NCI-H2196 (cell line): ENCODE results near the gene TMEM222.

Experiments used
- DNase-seq: peaks from one replicate; lab custom pipeline; 2025; ENCODE audit not compliant: unreplicated experiment; lab: John Stamatoyannopoulos, UW

Gene TMEM222

GRCh38 chr1:27341525-27342252 is 19.7 kb downstream of the TMEM222 start, which contains the start of gene SYTL1:
SYTL1 (plus strand) TSS chr1:27342022; CDS start chr1:27345335, 3,313 bp downstream.
- DNase-seq: peak; percentile 82

GRCh38 chr1:27342391-27342777 is 20.4 kb downstream of the TMEM222 start:
- DNase-seq: no peak

GRCh38 chr1:27342778-27343638 is 21.0 kb downstream of the TMEM222 start:
- DNase-seq: peak; percentile 77

GRCh38 chr1:27343639-27344025 is 21.7 kb downstream of the TMEM222 start:
- no peak for DNase-seq

GRCh38 chr1:27345272-27345671 is 23.3 kb downstream of the TMEM222 start:
- DNase-seq: no peak

- DNase-seq: no peak
Measured at GRCh38 chr1:27346357-27346756, 24.4 kb downstream of the TMEM222 start.

- no peak for DNase-seq
Measured at GRCh38 chr1:27346991-27347624, 25.1 kb downstream of the TMEM222 start.

GRCh38 chr1:27348861-27349783 is 27.2 kb downstream of the TMEM222 start:
- peak; percentile 88 for DNase-seq

- peak; percentile 92 for DNase-seq
Measured at GRCh38 chr1:27349784-27350662, 28.1 kb downstream of the TMEM222 start.

GRCh38 chr1:27350663-27351540 is 28.9 kb downstream of the TMEM222 start:
- no peak for DNase-seq

GRCh38 chr1:27351541-27352107 is 29.7 kb downstream of the TMEM222 start:
- no peak for DNase-seq

GRCh38 chr1:27353166-27353565 is 31.2 kb downstream of the TMEM222 start:
- DNase-seq: no peak

GRCh38 chr1:27353629-27354028 is 31.7 kb downstream of the TMEM222 start:
- DNase-seq: no peak

GRCh38 chr1:27355683-27356082 is 33.7 kb downstream of the TMEM222 start:
- no peak for DNase-seq

GRCh38 chr1:27356277-27356618 is 34.3 kb downstream of the TMEM222 start:
- no peak for DNase-seq

- no peak for DNase-seq
Measured at GRCh38 chr1:27356619-27357280, 34.8 kb downstream of the TMEM222 start.

GRCh38 chr1:27357281-27358037 is 35.5 kb downstream of the TMEM222 start:
- DNase-seq: peak; percentile 28
